Fibroblast of skin of right quadriceps (primary cell): ENCODE measurements around the gene TMOD2.
A peak's percentile ranks its signal among the peaks of the same experiment; 100 is the strongest.

Source experiments
- DNase-seq: peaks from one replicate; pipeline ENCODE4 v3.0.0-alpha.2; 2013

Gene TMOD2

GRCh38 chr15:51736751-51737521, 14.5 kb upstream of the TMOD2 start:
- no peak for DNase-seq

- DNase-seq: peak; percentile 57
Observed at GRCh38 chr15:51737522-51738305, 13.7 kb upstream of the TMOD2 start, which contains the start of gene LYSMD2. TSS of gene LYSMD2 (minus strand) at chr15:51737655. CDS start at chr15:51737622, 33 bp downstream.

- no peak for DNase-seq
Observed at GRCh38 chr15:51738553-51738952, 12.8 kb upstream of the TMOD2 start.

GRCh38 chr15:51739061-51739712, 12.2 kb upstream of the TMOD2 start:
- DNase-seq: no peak

- DNase-seq: no peak
Observed at GRCh38 chr15:51749307-51749706, 2.1 kb upstream of the TMOD2 start.

GRCh38 chr15:51750186-51750585, 1.2 kb upstream of the TMOD2 start:
- DNase-seq: no peak

GRCh38 chr15:51751697-51752683, 593 bp downstream of the TMOD2 start:
- DNase-seq: no peak

GRCh38 chr15:51752888-51753287, 1.5 kb downstream of the TMOD2 start:
- DNase-seq: no peak

GRCh38 chr15:51754267-51754666, 2.9 kb downstream of the TMOD2 start:
- no peak for DNase-seq

- DNase-seq: no peak
Observed at GRCh38 chr15:51755790-51756189, 4.4 kb downstream of the TMOD2 start.

GRCh38 chr15:51756482-51756881, 5.1 kb downstream of the TMOD2 start:
- DNase-seq: no peak

- DNase-seq: no peak
Observed at GRCh38 chr15:51757450-51757849, 6.1 kb downstream of the TMOD2 start.

- DNase-seq: peak; percentile 88
Observed at GRCh38 chr15:51758645-51759044, 7.2 kb downstream of the TMOD2 start.

- peak; percentile 98 for DNase-seq
Observed at GRCh38 chr15:51759557-51760070, 8.2 kb downstream of the TMOD2 start.

GRCh38 chr15:51760805-51761204, 9.4 kb downstream of the TMOD2 start:
- no peak for DNase-seq

GRCh38 chr15:51765751-51766150, 14.4 kb downstream of the TMOD2 start:
- DNase-seq: no peak

GRCh38 chr15:51766341-51766740, 14.9 kb downstream of the TMOD2 start:
- no peak for DNase-seq

- no peak for DNase-seq
Observed at GRCh38 chr15:51768018-51768417, 16.6 kb downstream of the TMOD2 start.

- no peak for DNase-seq
Observed at GRCh38 chr15:51770902-51771301, 19.5 kb downstream of the TMOD2 start.

GRCh38 chr15:51771773-51772172, 20.4 kb downstream of the TMOD2 start:
- no peak for DNase-seq

GRCh38 chr15:51774916-51775315, 23.5 kb downstream of the TMOD2 start:
- DNase-seq: no peak
